ENCODE measurements around the gene MAMSTR.

GRCh38 chr19:48750771-48751504 is 31.4 kb upstream of the MAMSTR start:
- TF ChIP-seq POLR2A (IDR thresholded peaks at IDR 0.05), result no peak
- TF ChIP-seq, protein P1, sequence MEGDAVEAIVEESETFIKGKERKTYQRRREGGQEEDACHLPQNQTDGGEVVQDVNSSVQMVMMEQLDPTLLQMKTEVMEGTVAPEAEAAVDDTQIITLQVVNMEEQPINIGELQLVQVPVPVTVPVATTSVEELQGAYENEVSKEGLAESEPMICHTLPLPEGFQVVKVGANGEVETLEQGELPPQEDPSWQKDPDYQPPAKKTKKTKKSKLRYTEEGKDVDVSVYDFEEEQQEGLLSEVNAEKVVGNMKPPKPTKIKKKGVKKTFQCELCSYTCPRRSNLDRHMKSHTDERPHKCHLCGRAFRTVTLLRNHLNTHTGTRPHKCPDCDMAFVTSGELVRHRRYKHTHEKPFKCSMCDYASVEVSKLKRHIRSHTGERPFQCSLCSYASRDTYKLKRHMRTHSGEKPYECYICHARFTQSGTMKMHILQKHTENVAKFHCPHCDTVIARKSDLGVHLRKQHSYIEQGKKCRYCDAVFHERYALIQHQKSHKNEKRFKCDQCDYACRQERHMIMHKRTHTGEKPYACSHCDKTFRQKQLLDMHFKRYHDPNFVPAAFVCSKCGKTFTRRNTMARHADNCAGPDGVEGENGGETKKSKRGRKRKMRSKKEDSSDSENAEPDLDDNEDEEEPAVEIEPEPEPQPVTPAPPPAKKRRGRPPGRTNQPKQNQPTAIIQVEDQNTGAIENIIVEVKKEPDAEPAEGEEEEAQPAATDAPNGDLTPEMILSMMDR (IDR thresholded peaks at IDR 0.05), result no peak
- peak in 1 of 3 donors; percentile 2 for TF ChIP-seq POLR2AphosphoS5 (IDR thresholded peaks at IDR 0.05)

All from stomach (tissue), 4 donors.